ENCODE results near the gene RAB30.
A peak's percentile ranks its signal among the peaks of the same experiment; 100 is the strongest.
"Not testable (repeated sequence)": the region's sequence is repeated elsewhere in the genome, so short reads cannot be mapped to it uniquely, and the experiment has no call there.

Gene RAB30

DNA sequence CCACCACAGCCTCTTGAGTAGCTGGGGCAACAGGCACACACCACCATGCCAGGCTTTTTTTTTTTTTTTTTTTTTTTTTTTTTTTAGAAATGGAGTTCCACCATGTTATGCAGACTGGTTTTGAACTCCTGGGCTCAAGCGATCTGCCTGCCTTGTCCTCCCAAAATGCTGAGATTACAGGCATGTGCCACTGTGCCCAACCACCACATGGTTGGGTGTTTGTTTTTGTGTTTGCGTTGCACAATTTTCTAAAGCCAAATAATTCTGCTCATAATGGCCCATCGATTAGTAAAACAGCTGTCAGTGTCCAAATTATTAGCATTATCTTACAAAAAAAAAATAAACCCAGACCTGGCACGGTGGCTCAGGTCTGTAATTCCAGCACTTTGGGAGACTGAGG is 104.3 kb downstream of the RAB30 start:
- POLR2A ChIA-PET: no interaction called here
- no peaks in the 10 kb centered on the region for H3K4me1 ChIP-seq (ENCODE audit: control insufficient read depth, insufficient read depth, low read length)
- CTCF ChIA-PET: no interaction called here

GRCh38 chr11:82962021-82962420 is 109.7 kb downstream of the RAB30 start:
- peak; percentile 82 for TF ChIP-seq ZNF146 (tag by site-specific recombination; IDR thresholded peaks at IDR 0.05)
- CTCF ChIA-PET; POLR2A ChIA-PET; H3K4me3 ChIP-seq (ENCODE audit: low read depth, low read length); H3K36me3 ChIP-seq (ENCODE audit: control insufficient read depth in 2 of 2, insufficient read depth in 1 of 2, low read length in 2 of 2); H3K9me3 ChIP-seq (ENCODE audit: control insufficient read depth, insufficient read depth, low read depth, low read length); H3K4me1 ChIP-seq (ENCODE audit: control insufficient read depth, insufficient read depth, low read length); H3K27ac ChIP-seq (ENCODE audit: extremely low read depth, low read depth, low read length): not testable (repeated sequence)

More for the DNA sequence above, 104.3 kb downstream of the RAB30 start:
- H3K4me3 ChIP-seq (ENCODE audit: low read depth, low read length): no peak overlapping the region
- TF ChIP-seq ZNF341 (tag by site-specific recombination; IDR thresholded peaks at IDR 0.05; ENCODE audit: low read depth): no peak
- TF ChIP-seq ZNF449 (tag by site-specific recombination; IDR thresholded peaks at IDR 0.05): peak; percentile 24; the same call in 1 of the 2 replicates
- no peak overlapping the region for H3K27ac ChIP-seq (ENCODE audit: extremely low read depth, low read depth, low read length)
- H3K36me3 ChIP-seq (ENCODE audit: control insufficient read depth in 2 of 2, insufficient read depth in 1 of 2, low read length in 2 of 2): no peaks in the 10 kb centered on the region
- no peaks in the 10 kb centered on the region for H3K9me3 ChIP-seq (ENCODE audit: control insufficient read depth, insufficient read depth, low read depth, low read length)

DNA sequence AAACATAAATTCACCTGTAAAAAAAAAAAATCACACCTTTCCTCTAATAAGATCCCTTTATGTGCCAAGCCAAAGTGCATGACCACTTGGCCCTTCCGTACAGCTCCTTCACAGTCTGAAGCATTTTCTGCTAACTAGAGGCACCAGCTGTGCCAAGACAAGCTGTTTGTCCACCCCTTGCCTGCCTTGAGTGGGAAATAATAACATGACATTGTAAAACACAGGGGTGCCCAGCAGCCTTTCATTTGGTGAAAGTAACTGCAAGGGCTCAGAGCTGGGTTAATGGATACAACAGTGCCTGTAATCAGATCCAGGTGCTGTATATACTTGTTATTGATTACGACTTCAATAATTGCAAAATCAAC is 110.9 kb downstream of the RAB30 start:
- H3K36me3 ChIP-seq (ENCODE audit: control insufficient read depth in 2 of 2, insufficient read depth in 1 of 2, low read length in 2 of 2): no peaks in the 10 kb centered on the region
- H3K4me1 ChIP-seq (ENCODE audit: control insufficient read depth, insufficient read depth, low read length): no peaks in the 10 kb centered on the region
- ChIA-PET POLR2A (no interaction called here), CTCF (no interaction called here)
- no peak overlapping the region for H3K4me3 ChIP-seq (ENCODE audit: low read depth, low read length)
- H3K27ac ChIP-seq (ENCODE audit: extremely low read depth, low read depth, low read length): no peak overlapping the region
- no peaks in the 10 kb centered on the region for H3K9me3 ChIP-seq (ENCODE audit: control insufficient read depth, insufficient read depth, low read depth, low read length)
- TF ChIP-seq FEZF1 (tag by site-specific recombination; IDR thresholded peaks at IDR 0.05) (peak; percentile 62), ZIC2 (tag by site-specific recombination; IDR thresholded peaks at IDR 0.05) (peak; percentile 75), EGR2 (tag by site-specific recombination; IDR thresholded peaks at IDR 0.05; ENCODE audit: low read depth) (no peak), GLI4 (tag by site-specific recombination; IDR thresholded peaks at IDR 0.05) (no peak), PRDM1 (tag by site-specific recombination; IDR thresholded peaks at IDR 0.05) (0 out of 2 replicates have a peak, but pooled peaks have one; percentile 29)

DNA sequence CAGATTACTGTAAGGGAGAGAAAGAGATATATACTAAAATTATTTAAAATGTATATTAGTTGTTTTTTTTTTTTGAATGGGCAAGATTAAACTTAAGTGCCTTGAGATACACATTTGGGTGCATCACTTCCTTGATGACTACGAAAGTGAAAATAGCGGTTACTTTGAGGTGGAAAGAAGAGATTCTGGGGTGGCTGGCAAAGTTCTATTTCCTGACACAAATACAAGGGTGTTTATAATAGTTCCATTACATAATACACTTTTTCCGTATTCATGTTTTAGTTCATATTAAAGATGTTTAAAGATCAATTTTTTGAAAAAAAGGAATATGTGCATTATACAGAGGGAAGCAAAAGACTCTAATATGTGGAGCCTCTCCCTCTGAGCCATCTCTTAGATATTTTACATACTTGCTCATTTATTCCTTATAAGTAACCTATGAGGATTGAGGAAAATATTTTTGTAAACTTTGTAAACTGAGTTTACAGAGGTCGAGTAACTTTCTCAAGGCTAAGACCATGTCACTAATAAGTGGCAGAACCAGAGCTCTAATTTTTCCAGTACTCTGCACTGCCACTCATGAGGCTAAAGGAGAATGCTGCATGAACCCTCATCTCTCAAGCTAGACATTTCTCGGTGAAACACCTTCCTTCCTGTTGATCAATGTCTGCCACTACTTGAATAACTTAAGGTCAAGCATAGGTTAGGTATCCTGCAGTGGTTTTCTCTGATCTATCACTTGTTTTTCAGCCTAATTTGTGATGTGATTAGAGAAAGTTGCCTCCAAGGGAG is 111.5 kb downstream of the RAB30 start:
- ChIA-PET POLR2A (no interaction called here), CTCF (interaction anchor here (0.6 kb wide), 1 partner anchor 13 kb away, joined by 6 read pairs; no protein-coding TSS in a partner anchor)
- H3K4me1 ChIP-seq (ENCODE audit: control insufficient read depth, insufficient read depth, low read length): no peaks in the 10 kb centered on the region
- H3K27ac ChIP-seq (ENCODE audit: extremely low read depth, low read depth, low read length): no peak overlapping the region
- H3K4me3 ChIP-seq (ENCODE audit: low read depth, low read length): no peak overlapping the region
- no peaks in the 10 kb centered on the region for H3K9me3 ChIP-seq (ENCODE audit: control insufficient read depth, insufficient read depth, low read depth, low read length)
- TF ChIP-seq ELK4 (IDR thresholded peaks at IDR 0.05; ENCODE audit: borderline replicate concordance, low read depth, low read length): no peak
- no peak for TF ChIP-seq ZNF10 (tag by site-specific recombination; IDR thresholded peaks at IDR 0.05)
- TF ChIP-seq, protein P1, sequence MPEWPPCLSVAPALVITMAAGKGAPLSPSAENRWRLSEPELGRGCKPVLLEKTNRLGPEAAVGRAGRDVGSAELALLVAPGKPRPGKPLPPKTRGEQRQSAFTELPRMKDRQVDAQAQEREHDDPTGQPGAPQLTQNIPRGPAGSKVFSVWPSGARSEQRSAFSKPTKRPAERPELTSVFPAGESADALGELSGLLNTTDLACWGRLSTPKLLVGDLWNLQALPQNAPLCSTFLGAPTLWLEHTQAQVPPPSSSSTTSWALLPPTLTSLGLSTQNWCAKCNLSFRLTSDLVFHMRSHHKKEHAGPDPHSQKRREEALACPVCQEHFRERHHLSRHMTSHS (tag by site-specific recombination; IDR thresholded peaks at IDR 0.05): no peak
- TF ChIP-seq ZBTB10 (tag by site-specific recombination; IDR thresholded peaks at IDR 0.05): no peak
- TF ChIP-seq MEIS1 (CRISPR knock-in tag; IDR thresholded peaks at IDR 0.05; ENCODE audit: borderline replicate concordance): no peak
- no peak for TF ChIP-seq PBX3 (CRISPR knock-in tag; IDR thresholded peaks at IDR 0.05)
- no peak for TF ChIP-seq MYNN (tag by site-specific recombination; IDR thresholded peaks at IDR 0.05; ENCODE audit: borderline replicate concordance)
- no peak for TF ChIP-seq KLF9 (tag by site-specific recombination; IDR thresholded peaks at IDR 0.05; ENCODE audit: low read depth)
- H3K36me3 ChIP-seq (ENCODE audit: control insufficient read depth in 2 of 2, insufficient read depth in 1 of 2, low read length in 2 of 2): no peaks in the 10 kb centered on the region
